Stimulated activated CD4-positive, alpha-beta T cell treated with anti-CD3 and anti-CD28 coated beads, Interleukin-12 subunit alpha, Interleukin-12 subunit beta, amount 100 ng/mL, for 4 hours (primary cell): ENCODE results near the gene TRPV4.
A peak's percentile ranks its signal among the peaks of the same experiment; 100 is the strongest.
"Not testable (repeated sequence)": the region's sequence is repeated elsewhere in the genome, so short reads cannot be mapped to it uniquely, and the experiment has no call there.

Experiments
- DNase-seq: peaks from one replicate; pipeline ENCODE4 v3.0.0-alpha.2; 2020

TRPV4 gene

GRCh38 chr12:109833307-109834189, at the start of gene TRPV4:
Gene TRPV4 (minus strand): TSS chr12:109833398. CDS start chr12:109814796, 18,602 bp downstream.
- no peak for DNase-seq

DNA sequence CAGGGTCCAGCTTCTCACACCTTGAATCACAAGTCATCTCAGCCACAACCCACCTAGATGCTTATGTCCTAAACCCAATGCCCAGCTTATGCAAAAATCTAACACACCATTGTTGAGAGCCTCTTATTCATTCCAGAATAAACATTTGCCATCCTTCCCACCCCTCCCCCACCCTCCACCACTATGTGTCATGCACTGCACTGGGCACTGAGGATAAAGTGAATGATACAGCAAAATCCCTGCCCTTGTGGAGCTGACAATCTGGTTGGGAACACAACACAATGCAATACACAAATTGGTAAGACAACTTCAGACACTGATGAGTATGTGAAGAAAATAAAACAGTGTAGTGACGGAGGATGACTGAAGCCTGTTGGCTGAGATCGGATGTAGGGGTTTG, 48.6 kb upstream of the TRPV4 start:
- DNase-seq = no peak

DNA sequence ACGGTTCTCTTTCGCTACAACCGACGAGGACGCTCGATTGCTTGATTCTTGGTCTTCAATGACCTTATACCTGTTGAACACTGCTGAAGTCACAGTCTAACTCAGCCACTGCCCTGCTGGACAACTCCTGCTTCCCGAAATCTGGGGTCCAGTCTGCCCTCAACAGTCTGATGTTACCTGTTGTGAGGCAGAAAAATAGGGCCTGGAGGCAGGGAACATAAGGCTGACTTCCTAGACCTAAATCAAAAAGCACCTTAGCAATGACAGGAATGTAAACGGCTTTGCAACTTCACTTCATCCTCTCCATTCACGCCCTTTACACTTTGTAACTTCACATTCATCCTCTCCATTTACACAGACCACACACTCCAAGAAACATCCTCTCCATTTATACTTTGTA, 47.7 kb upstream of the TRPV4 start:
- DNase-seq = no peak

GRCh38 chr12:109880043-109880931, 47.1 kb upstream of the TRPV4 start, which contains the start of gene GLTP:
Gene GLTP (minus strand): TSS chr12:109880541. CDS start chr12:109880374, 167 bp downstream.
- DNase-seq = peak; percentile 88

DNA sequence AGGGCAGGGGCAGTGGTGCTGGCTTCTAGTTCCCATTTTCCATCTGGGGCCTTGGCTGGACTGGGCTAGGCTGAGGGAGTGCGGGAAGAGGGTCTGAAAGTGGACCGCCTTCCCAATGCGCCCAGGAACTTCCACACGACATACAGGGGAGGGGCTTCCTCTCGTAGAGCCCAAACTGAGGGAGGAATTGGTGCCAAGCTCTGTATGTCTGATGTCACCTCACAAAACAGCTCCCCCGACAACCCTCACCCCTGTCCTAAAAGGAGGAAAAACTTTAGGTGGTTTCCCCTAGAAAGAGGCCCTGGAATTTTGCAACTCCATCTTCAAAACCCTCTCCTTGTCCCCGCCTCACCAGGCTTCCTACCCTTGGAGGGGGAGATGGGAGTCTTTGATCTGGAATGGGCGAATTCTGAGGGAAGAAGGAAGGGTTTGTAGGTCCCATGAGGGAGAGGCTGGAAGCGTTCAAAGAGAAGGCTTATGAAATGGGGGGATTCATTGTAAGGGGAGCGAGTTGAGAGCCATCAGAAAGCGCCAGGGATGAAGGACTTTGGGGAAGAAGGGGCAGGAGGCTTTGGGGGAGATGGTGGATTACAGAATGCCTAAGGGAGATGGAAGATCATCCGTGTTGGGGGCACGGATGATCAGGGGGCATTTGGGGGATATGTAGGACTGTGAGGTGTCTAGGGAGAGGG, 46.3 kb upstream of the TRPV4 start:
- DNase-seq = no peak

DNA sequence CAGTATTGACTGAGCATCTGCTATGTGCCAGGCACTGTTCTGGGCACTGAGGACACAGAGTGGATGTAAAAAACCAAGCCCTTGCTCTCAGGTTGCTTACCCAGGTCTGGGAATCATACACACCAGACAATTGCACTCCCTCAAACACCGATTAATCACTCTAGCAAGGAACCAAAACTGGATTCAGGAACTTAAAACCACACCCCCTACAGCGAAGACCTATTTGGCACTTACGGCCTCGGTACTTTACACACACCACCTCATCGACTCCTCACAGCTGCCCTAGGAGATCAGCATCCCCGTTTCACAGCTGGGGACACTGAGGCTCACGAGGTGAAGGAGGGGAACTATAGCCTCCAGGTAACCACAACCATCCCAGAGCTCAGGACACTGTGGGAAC, 45.6 kb upstream of the TRPV4 start:
- DNase-seq = no peak

- DNase-seq = no peak
These were observed 45.0 kb upstream of the TRPV4 start for GRCh38 chr12:109878247-109878625.

DNA sequence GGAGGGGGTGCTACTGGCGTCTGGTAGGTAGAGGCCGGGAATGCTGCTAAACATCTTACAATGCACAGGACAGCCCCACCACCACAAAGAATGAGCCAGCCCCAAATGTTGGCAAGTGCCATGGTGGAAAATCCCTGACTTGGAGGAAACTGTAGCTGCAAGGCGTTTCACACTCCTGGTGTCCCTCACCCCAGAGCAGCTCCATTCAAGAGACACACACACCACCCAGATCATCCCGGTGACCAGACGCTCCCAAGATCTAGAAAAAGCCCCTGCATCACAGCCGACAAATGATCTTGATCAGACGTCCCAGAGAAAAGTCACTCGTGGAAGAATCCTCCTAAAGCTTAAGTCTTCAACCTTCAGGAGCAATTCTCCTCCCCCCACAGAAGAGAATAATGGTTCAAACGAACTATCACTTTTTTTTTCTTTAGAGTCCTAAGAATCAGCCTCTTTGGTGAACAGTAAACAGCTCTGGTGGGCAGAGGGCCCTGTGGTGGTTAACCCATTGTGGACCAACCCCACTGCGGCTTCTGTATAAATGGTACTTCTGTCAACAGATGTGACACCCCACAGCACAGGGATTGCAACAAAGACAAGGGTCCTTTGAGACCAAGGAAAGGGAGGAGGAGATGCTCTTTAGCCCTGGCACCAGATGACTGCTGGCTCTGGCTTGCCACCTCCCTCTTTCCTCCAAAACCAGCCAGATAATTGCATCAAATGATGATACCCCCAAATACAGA, 44.5 kb upstream of the TRPV4 start:
- no peak for DNase-seq

GRCh38 chr12:109876406-109876805, 43.2 kb upstream of the TRPV4 start:
- no peak for DNase-seq

DNA sequence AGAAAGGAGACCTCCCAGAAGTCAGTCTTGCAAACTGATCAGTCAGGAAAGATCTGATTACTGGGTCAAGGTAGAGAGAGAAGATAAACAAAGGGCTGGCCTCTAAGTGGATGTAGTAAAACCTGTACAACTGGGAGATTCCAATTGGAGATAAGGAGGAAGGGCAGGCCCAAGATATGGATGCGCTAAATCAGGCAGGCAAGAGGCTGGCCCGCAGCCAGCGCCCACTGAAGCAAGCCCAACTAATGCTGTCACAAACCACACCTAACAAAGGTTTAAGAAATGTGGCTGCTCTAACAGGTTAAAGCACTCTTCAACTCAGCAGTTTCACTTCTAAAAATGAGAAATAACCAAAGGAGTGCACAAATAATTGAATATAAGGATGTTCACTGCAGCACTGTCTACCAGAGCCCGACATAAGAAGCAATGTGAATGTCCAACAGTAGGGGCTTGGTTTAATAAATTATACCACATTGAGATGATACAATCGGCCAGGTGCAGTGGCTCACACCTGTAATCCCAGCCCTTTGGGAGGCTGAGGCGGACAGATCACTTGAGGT, 42.5 kb upstream of the TRPV4 start:
- DNase-seq = no peak

DNA sequence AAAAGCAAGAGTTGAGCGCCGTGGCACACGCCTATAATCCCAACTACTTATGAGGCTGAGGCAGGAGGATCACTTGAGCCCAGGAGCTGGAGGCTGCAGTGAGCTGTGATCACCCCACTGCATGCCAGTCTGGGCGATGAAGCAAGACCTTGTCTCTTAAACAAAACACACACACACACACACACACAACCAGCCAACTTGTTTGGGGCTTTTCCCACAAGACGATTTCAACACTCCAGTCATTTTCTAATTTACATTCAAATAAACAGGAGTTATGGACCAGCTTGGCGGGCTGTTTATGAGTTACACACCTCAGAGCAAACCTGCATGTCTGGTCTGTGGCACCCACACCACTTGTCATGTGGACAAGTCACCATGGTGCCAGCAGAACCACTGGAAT, 40.5 kb upstream of the TRPV4 start:
- DNase-seq = no peak

- no peak for DNase-seq
These were observed 38.6 kb upstream of the TRPV4 start for GRCh38 chr12:109871668-109872314.

GRCh38 chr12:109870648-109871047, 37.5 kb upstream of the TRPV4 start:
- no peak for DNase-seq

- no peak for DNase-seq
These were observed 35.2 kb upstream of the TRPV4 start for GRCh38 chr12:109868182-109869051.

- DNase-seq = no peak
These were observed 31.7 kb upstream of the TRPV4 start for GRCh38 chr12:109864916-109865315.

DNA sequence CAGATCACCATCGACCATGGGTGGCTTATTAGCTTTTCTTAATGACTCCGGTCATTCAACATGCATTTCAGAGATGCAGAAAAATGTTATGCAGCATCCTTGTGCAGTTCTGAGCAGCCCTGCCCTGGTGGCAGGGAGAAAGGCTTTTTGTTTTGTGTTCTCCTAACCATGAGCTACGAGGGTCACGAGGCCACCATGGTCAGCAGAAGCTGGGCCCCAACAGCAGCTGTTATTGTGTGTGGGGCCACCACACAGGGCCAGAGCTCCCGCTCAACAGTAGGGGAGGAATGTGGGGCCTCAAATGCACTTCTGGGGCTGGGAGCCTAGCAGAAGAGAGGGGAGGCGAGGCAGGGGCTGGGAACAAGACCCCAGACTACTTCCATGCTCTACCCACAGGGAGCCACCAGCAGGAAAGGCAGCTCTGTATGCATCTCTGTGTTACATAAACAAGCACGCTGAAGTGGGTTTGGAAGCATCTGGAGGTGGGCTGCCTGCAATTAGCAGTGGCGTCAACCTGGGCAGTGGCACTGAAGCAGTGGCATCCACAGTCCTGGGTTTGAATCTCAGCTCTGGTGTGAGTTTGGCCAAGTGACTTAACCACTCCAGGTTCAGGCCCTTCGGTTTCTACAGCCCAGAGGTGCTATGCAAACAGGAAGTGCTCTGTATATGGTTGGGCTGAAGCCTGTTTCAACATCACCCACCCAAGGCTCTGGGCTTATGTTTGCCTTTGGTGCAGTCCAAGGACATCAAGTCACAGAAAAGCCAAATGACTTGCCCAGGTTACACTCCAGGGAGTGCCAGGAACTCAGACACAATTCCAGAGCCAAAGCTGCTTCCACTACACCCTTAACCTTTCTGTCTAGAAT, 30.9 kb upstream of the TRPV4 start:
- DNase-seq = no peak

DNA sequence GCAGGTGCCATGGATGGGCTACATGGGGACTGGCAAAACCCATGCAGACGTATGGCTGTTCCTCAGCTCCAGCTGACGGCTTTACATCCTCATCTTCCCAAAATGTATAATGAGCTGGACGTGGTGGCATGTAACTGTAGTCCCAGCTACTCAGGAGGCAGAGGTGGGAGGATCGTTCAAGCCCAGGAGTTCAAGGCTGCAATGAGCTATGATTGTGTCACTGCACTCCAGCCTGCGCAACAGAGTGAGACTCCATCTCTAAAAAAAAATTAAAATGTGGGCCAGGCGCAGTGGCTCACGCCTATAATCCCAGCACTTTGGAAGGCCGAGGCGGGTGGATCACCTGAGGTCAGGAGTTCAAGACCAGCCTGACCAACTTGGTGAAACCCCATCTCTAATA, 29.3 kb upstream of the TRPV4 start:
- not testable (repeated sequence) for DNase-seq

- no peak for DNase-seq
These were observed 28.6 kb upstream of the TRPV4 start for GRCh38 chr12:109861689-109862314.

DNA sequence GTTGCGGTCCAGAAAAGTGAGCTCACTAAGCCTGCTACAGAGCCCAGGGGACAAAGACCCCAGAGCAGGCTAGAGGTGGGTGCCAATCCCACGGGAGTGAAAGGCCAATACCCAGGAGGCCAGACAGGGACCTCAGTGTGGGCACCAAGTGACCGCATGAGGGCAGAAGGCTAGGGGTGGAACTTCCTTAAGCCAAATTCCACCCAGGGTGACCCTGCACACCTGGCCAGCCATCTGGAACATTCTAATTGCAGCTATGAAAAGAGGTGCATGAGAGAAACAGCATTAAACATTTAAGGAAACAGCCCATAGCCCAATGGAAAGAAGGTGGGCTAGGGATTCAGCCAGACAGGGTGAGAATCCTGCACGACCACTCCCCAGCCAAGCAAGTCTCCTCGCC, 27.8 kb upstream of the TRPV4 start:
- DNase-seq = no peak
